Activated CD8-positive, alpha-beta memory T cell treated with anti-CD3 and anti-CD28 coated beads for 36 hours (primary cell): ENCODE measurements around the gene UNC5C. TPM values are rescaled to one million over a fixed set of nuclear protein-coding genes. Genes with fewer than 3 reads are reported as not detected.

ENCODE experiments used
- CTCF ChIA-PET: fragments of 350-600 bp; sonication (Branson Sonifier 250); formaldehyde crosslinking; loops from one replicate; lab custom pipeline; 2021; ENCODE audit warnings: antibody characterized with exemption; lab: Charles Lee
- POLR2A ChIA-PET: fragments of 350-600 bp; sonication (Branson Sonifier 250); formaldehyde crosslinking; loops from one replicate; lab custom pipeline; 2021; ENCODE audit warnings: antibody characterized with exemption; lab: Charles Lee
- total RNA-seq, 2 experiments: library from RNA; stranded (reverse); gene quantifications; one replicate each; pipeline ENCODE4 v1.2.3, GENCODE V29; 2021

Gene UNC5C
- total RNA-seq, 2 experiments from 2014 or later = not detected

DNA sequence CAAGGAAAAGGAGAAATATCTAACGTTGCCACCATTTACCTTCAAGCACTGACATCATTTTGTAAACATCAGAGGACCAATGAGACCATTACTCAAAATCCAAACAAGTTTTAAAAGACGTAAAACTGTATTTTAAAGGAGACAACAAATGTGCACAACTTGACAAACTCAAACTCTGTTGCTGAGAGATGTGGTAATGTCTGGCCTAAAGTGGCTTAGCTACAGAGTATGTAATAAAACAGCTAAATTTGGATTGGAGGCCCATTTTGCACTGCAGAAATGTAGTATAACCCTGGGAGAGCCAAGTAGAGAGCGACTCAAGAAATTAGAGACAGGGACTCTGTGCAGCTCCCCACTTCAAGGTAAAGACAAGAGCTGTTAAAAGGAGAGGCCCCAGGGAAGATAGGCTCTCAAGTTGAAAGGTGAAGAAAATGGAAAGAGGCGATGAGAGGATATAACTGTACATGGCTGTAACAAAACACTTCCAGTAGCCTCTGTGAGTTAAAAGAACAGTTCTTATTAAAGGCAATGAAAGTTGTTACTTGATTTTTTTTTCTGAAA, 20.3 kb downstream of the UNC5C start:
- ChIA-PET CTCF (no interaction called here), POLR2A (no interaction called here)

GRCh38 chr4:95526075-95526474, 22.7 kb downstream of the UNC5C start:
- ChIA-PET CTCF (no interaction called here), POLR2A (no interaction called here)

- ChIA-PET POLR2A (interaction anchor here (0.7 kb wide), 1 partner anchor 409 kb away, joined by 3 read pairs; no protein-coding TSS in a partner anchor), CTCF (no interaction called here)
These were observed 24.0 kb downstream of the UNC5C start for GRCh38 chr4:95524729-95525128.

GRCh38 chr4:95524184-95524583, 24.6 kb downstream of the UNC5C start:
- CTCF ChIA-PET = no interaction called here
- POLR2A ChIA-PET = no interaction called here

DNA sequence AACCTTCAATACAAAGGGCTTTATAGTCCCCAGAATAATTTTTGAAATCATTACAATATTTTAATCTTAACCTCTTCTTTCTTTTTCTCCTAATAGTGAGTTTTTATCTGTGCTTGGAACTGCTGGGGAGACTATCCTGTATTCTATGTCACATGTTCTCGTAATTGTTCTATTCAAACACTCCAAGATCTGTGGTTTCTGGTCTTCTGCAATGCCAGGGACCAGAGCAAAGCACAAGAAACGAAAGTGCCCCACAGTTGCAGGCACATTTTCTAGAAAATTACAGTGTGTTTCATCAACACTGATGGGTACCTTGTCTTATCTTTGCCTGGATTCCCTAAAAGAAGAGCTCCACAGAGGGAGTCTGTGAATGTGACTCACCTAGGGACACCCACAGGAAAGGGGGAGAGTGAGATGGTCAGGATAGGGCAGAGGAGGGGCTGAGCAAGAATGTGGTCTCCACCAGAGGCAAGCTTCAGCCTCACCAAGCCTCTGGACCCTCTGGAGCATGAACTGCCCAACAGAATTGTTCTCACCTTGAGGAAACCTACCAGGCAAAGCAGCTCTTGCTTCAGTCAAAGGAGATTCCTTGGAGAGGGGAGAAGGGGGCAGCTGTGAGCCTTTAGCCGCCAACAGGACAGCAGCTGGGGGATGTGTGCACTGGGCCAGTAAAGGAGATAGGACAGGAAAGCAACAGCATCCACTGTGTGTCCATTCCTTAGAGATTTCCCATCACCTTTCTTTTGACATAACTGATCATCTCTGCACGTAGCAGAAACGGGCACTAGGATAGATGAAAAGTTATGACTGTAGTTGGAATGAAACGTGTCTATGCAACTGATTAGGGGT, 25.9 kb downstream of the UNC5C start:
- ChIA-PET POLR2A (no interaction called here), CTCF (no interaction called here)

DNA sequence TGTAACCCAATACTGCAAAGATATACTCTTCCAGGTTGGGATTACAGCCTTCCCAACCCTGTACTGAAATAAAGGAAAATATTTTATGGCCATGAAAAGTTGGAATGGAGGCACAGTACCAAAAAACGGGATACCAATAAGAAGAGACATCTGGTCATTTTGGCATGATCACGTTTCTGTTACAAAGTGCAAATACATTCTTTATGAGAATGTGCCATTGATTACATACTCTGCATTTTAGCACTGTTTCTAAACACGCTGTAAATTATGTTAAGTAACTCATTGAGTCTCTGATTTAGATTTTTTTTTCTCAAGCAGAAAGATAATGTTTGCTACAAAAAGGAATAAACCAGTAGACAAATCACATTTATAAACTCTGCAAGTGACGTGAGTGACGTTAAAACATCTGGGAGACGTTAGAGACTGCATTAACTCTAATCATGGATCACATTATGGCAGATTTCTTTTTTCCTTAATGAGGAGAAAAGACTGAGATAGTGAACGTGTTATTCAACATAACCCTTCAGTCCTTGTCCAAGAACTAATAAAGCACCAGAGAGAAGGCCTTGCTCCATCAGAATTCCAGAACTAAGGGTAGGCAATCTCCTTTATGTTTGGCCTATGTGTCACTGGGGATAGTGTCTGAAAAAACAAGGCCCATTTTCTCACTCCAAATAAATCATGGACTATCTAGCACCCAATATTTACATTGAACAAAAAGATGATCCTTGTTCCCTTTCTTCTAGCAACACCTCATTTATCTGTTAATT, 31.0 kb downstream of the UNC5C start:
- POLR2A ChIA-PET = no interaction called here
- CTCF ChIA-PET = no interaction called here

DNA sequence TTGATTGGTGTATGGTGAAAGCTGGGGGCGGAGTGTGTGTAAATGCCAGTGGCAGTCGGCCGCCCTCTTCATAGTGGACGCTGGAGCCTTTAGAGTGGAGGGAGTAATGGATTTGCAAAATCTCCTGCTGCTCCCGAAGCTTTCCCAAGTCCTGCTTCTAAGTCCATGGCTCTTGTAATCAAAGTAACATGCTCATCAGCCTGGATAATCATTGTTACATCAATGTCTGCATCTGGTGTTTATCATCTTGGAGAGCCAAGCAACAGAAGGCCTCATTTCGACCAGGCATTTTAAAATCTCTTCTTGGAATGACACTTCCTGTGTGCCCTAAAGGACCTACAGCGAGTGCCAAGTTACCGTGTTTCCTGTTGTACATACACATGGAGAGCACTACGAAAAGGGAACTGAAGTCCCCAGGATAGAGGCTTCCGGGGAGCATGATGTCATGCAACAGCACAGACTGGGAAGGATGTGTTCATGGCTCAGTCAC, 32.2 kb downstream of the UNC5C start:
- CTCF ChIA-PET = no interaction called here
- POLR2A ChIA-PET = no interaction called here

DNA sequence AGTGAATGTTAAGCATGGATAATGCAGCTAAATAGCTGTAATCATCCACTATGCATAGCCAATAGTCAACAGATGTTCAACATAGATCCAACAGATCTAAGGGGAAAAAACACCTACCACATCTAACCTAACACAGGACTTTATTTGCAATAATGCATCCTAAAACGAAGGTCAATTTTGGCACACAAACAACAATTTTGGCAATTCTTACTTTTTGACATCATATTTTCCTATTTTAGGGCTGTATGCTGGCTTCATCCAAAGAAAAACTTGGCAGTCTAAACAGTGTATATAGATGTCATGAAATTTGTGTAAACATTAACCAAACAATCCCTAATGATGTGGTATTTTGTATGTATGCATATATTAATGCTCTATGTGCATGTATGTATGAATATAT, 33.2 kb downstream of the UNC5C start:
- ChIA-PET CTCF (no interaction called here), POLR2A (no interaction called here)

DNA sequence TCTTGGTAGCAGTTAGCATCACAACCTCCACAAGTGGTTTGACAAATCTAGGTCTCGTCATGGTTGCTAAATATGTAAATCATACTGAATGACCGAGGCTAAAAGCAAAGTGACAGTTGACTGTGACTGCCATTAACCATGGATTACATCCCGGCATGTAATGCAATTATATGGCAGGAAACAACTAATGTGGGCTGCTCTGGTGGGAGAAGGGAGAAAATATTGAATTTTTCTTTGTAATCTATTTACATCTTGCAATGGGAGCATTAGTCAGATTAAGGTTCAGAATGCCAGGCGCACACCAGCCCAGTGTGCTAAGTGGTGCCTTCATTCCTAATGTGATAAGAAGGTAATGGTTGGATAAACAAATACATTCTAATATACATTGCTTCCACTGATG, 35.8 kb downstream of the UNC5C start:
- ChIA-PET CTCF (no interaction called here), POLR2A (no interaction called here)

- ChIA-PET CTCF (no interaction called here), POLR2A (no interaction called here)
These were observed 37.3 kb downstream of the UNC5C start for GRCh38 chr4:95511477-95511876.

GRCh38 chr4:95510877-95511276, 37.9 kb downstream of the UNC5C start:
- CTCF ChIA-PET = interaction anchor here (0.5 kb wide), 1 partner anchor 97 kb away, joined by 3 read pairs; no protein-coding TSS in a partner anchor
- POLR2A ChIA-PET = no interaction called here

DNA sequence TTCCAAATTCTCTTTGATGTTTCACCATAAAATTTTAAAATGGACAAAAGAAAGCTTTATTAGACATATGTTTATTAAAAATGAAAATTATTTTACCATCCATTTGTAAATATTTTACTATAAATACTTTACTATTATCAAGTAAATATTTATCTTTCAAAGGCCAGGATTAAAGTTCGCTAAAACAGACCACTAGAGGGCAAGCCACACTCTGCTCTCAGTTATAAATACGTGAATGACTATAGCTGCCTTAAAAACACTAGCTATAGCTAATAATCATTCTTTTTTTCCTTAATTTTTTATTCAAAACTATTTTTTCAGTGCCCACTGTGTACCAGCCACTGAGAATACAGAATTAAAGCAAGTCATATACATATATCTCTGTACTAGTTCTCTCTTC, 38.6 kb downstream of the UNC5C start:
- ChIA-PET POLR2A (no interaction called here), CTCF (interaction anchor here (0.5 kb wide), 1 partner anchor 96 kb away, joined by 3 read pairs; no protein-coding TSS in a partner anchor)

GRCh38 chr4:95508421-95508820, 40.4 kb downstream of the UNC5C start:
- POLR2A ChIA-PET = no interaction called here
- CTCF ChIA-PET = no interaction called here

DNA sequence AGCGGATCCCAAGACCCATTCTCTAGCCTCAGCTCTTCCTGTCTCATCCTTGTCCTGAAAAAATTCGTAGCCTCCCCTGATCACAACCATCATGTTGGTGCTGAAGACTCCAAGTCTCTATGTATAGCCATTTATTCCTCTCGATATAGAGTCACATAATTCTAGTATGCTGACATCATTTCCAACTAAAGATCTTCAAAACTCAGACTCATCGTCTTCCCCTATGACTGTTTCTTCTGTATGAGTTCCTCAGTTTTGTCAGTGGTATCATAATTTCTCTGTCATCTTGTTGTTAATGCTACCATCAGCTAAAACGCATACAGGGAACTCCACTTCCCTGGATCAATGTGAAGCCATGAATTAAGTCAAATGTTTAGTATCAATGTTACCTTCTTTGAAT, 41.2 kb downstream of the UNC5C start:
- CTCF ChIA-PET = no interaction called here
- POLR2A ChIA-PET = no interaction called here

DNA sequence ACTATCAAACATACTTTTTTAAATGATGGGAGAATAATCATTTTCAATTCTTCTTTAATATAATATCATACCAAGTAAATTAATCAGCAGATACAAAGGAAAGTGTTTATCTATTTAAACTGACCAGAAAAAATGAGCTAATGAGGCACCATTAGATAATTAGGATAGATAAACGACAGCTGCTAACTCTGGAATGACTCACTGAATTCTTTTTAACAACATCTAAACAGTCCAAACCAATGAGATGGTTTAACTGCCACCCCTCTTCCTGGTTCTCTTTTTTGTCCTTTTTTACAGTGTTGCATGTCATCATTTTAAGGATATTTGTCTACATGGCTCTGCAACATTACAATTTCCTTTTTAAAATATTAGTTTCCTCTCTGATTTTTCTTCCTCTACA, 41.6 kb downstream of the UNC5C start:
- CTCF ChIA-PET = no interaction called here
- POLR2A ChIA-PET = no interaction called here

- POLR2A ChIA-PET = no interaction called here
- CTCF ChIA-PET = no interaction called here
These were observed 42.5 kb downstream of the UNC5C start for GRCh38 chr4:95506264-95506663.

DNA sequence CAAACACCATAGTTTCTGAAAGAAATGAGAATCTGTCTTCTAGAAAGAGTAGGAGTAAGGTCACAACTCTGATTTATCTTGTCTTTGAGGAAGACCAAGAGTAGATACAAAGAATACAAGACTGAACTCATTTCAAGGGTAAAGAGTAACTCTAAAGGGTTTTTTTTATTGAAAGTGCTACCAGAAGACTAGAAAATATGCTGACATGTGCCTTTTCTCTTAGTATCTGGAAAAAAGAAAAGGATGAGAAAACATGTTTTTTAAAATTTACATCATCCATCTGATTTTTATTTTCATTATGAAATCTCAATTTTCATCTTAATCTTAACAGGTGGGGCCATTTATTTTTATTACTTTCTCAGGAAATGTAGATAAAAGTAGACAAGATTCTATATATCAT, 43.0 kb downstream of the UNC5C start:
- CTCF ChIA-PET = no interaction called here

DNA sequence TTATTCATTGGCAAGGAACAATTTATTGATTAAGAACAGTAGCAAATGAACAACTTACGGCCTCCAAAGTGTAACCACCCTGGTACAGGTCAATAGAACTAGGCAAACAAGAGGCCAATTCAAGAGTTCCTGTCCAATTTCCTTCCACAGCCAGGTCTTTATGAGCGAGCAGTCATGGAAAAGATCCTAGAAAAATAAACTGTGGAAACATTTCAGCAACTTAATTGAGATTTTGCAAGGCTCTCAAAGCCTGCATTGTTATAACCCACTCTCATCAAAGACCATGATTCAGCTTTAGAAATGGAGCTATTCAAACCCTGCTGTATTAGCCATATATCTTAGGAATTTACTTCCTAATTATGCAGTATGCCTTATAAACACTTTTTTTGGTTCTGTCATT, 43.6 kb downstream of the UNC5C start:
- POLR2A ChIA-PET = no interaction called here
- CTCF ChIA-PET = no interaction called here

More for the DNA sequence above, 43.0 kb downstream of the UNC5C start:
- POLR2A ChIA-PET = no interaction called here

- POLR2A ChIA-PET = no interaction called here
- CTCF ChIA-PET = no interaction called here
These were observed 44.3 kb downstream of the UNC5C start for GRCh38 chr4:95504501-95504900.

GRCh38 chr4:95500361-95500760, 48.4 kb downstream of the UNC5C start:
- CTCF ChIA-PET = no interaction called here
- POLR2A ChIA-PET = no interaction called here
